Measurements from ENCODE around the gene NUDT21. TPM values are rescaled to one million over a fixed set of nuclear protein-coding genes. Genes with fewer than 3 reads are reported as not detected.

The NUDT21 gene
- total and polyA plus RNA-seq, 2 of the 8 experiments (the other 6 are each of a cell fraction or from before 2014, with no cell fraction given), result 78.1 to 277 TPM

GRCh38 chr16:56382901-56383355 is 68.2 kb downstream of the NUDT21 start (continued):
- TF ChIP-seq, protein P1, sequence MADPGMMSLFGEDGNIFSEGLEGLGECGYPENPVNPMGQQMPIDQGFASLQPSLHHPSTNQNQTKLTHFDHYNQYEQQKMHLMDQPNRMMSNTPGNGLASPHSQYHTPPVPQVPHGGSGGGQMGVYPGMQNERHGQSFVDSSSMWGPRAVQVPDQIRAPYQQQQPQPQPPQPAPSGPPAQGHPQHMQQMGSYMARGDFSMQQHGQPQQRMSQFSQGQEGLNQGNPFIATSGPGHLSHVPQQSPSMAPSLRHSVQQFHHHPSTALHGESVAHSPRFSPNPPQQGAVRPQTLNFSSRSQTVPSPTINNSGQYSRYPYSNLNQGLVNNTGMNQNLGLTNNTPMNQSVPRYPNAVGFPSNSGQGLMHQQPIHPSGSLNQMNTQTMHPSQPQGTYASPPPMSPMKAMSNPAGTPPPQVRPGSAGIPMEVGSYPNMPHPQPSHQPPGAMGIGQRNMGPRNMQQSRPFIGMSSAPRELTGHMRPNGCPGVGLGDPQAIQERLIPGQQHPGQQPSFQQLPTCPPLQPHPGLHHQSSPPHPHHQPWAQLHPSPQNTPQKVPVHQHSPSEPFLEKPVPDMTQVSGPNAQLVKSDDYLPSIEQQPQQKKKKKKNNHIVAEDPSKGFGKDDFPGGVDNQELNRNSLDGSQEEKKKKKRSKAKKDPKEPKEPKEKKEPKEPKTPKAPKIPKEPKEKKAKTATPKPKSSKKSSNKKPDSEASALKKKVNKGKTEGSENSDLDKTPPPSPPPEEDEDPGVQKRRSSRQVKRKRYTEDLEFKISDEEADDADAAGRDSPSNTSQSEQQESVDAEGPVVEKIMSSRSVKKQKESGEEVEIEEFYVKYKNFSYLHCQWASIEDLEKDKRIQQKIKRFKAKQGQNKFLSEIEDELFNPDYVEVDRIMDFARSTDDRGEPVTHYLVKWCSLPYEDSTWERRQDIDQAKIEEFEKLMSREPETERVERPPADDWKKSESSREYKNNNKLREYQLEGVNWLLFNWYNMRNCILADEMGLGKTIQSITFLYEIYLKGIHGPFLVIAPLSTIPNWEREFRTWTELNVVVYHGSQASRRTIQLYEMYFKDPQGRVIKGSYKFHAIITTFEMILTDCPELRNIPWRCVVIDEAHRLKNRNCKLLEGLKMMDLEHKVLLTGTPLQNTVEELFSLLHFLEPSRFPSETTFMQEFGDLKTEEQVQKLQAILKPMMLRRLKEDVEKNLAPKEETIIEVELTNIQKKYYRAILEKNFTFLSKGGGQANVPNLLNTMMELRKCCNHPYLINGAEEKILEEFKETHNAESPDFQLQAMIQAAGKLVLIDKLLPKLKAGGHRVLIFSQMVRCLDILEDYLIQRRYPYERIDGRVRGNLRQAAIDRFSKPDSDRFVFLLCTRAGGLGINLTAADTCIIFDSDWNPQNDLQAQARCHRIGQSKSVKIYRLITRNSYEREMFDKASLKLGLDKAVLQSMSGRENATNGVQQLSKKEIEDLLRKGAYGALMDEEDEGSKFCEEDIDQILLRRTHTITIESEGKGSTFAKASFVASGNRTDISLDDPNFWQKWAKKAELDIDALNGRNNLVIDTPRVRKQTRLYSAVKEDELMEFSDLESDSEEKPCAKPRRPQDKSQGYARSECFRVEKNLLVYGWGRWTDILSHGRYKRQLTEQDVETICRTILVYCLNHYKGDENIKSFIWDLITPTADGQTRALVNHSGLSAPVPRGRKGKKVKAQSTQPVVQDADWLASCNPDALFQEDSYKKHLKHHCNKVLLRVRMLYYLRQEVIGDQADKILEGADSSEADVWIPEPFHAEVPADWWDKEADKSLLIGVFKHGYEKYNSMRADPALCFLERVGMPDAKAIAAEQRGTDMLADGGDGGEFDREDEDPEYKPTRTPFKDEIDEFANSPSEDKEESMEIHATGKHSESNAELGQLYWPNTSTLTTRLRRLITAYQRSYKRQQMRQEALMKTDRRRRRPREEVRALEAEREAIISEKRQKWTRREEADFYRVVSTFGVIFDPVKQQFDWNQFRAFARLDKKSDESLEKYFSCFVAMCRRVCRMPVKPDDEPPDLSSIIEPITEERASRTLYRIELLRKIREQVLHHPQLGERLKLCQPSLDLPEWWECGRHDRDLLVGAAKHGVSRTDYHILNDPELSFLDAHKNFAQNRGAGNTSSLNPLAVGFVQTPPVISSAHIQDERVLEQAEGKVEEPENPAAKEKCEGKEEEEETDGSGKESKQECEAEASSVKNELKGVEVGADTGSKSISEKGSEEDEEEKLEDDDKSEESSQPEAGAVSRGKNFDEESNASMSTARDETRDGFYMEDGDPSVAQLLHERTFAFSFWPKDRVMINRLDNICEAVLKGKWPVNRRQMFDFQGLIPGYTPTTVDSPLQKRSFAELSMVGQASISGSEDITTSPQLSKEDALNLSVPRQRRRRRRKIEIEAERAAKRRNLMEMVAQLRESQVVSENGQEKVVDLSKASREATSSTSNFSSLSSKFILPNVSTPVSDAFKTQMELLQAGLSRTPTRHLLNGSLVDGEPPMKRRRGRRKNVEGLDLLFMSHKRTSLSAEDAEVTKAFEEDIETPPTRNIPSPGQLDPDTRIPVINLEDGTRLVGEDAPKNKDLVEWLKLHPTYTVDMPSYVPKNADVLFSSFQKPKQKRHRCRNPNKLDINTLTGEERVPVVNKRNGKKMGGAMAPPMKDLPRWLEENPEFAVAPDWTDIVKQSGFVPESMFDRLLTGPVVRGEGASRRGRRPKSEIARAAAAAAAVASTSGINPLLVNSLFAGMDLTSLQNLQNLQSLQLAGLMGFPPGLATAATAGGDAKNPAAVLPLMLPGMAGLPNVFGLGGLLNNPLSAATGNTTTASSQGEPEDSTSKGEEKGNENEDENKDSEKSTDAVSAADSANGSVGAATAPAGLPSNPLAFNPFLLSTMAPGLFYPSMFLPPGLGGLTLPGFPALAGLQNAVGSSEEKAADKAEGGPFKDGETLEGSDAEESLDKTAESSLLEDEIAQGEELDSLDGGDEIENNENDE (IDR thresholded peaks at IDR 0.05; ENCODE audit: insufficient replicate concordance, low read length), result no peak
- TF ChIP-seq PHF8 (conservative IDR thresholded peaks at IDR 0.05; ENCODE audit: low read depth, low read length), result no peak
- TF ChIP-seq POU5F1 (IDR thresholded peaks at IDR 0.05; ENCODE audit: low read depth, low read length), result no peak
- no peak for TF ChIP-seq SP1 (IDR thresholded peaks at IDR 0.05; ENCODE audit: low read depth, low read length)

Data from H1 (cell line).